ENCODE results near the gene GFER. TPM values are rescaled to one million over a fixed set of nuclear protein-coding genes. Genes with fewer than 3 reads are reported as not detected.

Gene GFER
- total RNA-seq, 1 experiment from 2014 or later, result 24.1 TPM

GRCh38 chr16:1974157-1975070 lies 9.6 kb upstream of the GFER start:
- DNase-seq (ENCODE audit: low spot score), result no peak

GRCh38 chr16:1975432-1976215 lies 8.4 kb upstream of the GFER start:
- DNase-seq (ENCODE audit: low spot score), result no peak

GRCh38 chr16:1976216-1976520 lies 7.8 kb upstream of the GFER start:
- no peak for DNase-seq (ENCODE audit: low spot score)

- no peak for DNase-seq (ENCODE audit: low spot score)
Measured at GRCh38 chr16:1976951-1977874, 6.8 kb upstream of the GFER start.

GRCh38 chr16:1977875-1978268 lies 6.1 kb upstream of the GFER start:
- DNase-seq (ENCODE audit: low spot score), result no peak

GRCh38 chr16:1978476-1979120 lies 5.4 kb upstream of the GFER start:
- DNase-seq (ENCODE audit: low spot score), result no peak

GRCh38 chr16:1979271-1980029 lies 4.5 kb upstream of the GFER start:
- no peak for DNase-seq (ENCODE audit: low spot score)

GRCh38 chr16:1980030-1980769 lies 3.8 kb upstream of the GFER start:
- DNase-seq (ENCODE audit: low spot score), result no peak

GRCh38 chr16:1980770-1981087 lies 3.3 kb upstream of the GFER start:
- DNase-seq (ENCODE audit: low spot score), result no peak

GRCh38 chr16:1981398-1981836 lies 2.6 kb upstream of the GFER start, which contains the start of gene NOXO1:
Gene NOXO1, minus strand, starts transcription at chr16:1981469. Its CDS starts 290 bp downstream, at chr16:1981179.
- no peak for DNase-seq (ENCODE audit: low spot score)

- no peak for DNase-seq (ENCODE audit: low spot score)
Measured at GRCh38 chr16:1982013-1982433, 2.0 kb upstream of the GFER start.

GRCh38 chr16:1982991-1983543 lies 926 bp upstream of the GFER start:
- DNase-seq (ENCODE audit: low spot score), result no peak

GRCh38 chr16:1984347-1985225 lies 593 bp downstream of the GFER start:
- DNase-seq (ENCODE audit: low spot score), result no peak

GRCh38 chr16:1985466-1986150 lies 1.6 kb downstream of the GFER start:
- DNase-seq (ENCODE audit: low spot score), result no peak

GRCh38 chr16:1987198-1987597 lies 3.2 kb downstream of the GFER start:
- no peak for DNase-seq (ENCODE audit: low spot score)

GRCh38 chr16:1989209-1990100 lies 5.5 kb downstream of the GFER start, which contains the start of gene SYNGR3:
Gene SYNGR3, plus strand, starts transcription at chr16:1989970. Its CDS starts 133 bp downstream, at chr16:1990103.
- no peak for DNase-seq (ENCODE audit: low spot score)

- no peak for DNase-seq (ENCODE audit: low spot score)
Measured at GRCh38 chr16:1990101-1990350, 6.0 kb downstream of the GFER start.
